ENCODE results near the gene TTLL3. TPM values are rescaled to one million over a fixed set of nuclear protein-coding genes. Genes with fewer than 3 reads are reported as not detected.

Gene TTLL3
- total and polyA plus RNA-seq, 2 of the 4 experiments (the other 2 are of a cell fraction): 6.8 to 43.4 TPM

DNA sequence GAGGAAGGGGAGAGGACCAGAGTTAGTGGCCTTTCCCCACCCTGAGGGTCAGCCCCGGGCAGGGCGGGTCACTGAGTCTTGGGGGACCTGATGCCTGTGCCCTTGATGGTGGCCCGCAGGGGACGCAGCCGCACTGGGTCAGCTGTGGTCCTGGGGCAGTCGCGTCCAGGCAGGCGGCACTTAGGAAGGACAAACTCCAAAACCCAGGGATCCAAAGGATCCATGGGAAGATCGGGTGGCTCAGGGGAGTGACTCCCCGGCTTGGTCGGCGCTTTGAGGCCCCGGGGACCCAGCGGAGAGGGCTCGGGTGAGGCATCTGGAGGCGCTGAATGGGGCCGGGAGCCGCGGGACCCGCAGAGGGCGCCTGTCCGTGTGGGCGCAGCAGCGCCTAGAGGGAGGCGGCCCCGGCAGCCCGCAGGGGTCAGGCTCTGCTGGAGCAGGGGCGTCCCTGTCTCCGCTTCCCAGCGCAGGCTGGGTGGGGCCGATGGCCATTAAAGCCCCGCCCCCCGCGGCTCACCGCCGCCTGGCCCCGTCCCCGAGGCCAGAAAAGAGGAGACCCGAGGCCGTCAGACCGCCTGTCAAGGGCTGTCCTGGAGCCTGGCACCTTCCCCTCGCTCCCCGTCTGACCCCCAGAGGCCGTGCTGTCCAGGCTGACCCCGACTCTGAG, 52.5 kb downstream of the TTLL3 start:
- Histone ChIP-seq H4K5ac (ENCODE audit: low read depth, low read length) (peak overlapping the region; percentile 20; the same call in 1 of the 2 replicates), H4K20me1 (ENCODE audit: insufficient read depth, low read length) (no peaks in the 10 kb centered on the region), H3K27ac (ENCODE audit: insufficient read depth, low read length) (no peak overlapping the region), H3K56ac (ENCODE audit: extremely low read depth, insufficient read depth, low read length) (no peak overlapping the region), H3K4me2 (ENCODE audit: low read depth, low read length) (no peak overlapping the region), H3K18ac (ENCODE audit: low read depth, low read length) (no peak overlapping the region; the same call in 1 of the 2 replicates), H3K4me3 (ENCODE audit: insufficient read depth, low read depth, low read length) (no peak overlapping the region), H2BK5ac (ENCODE audit: low read depth, low read length, poor library complexity, severe bottlenecking) (no peak overlapping the region), H2AK5ac (ENCODE audit: low read depth, low read length) (peak overlapping the region; percentile 28; the same call in 1 of the 2 replicates), H3K23ac (ENCODE audit: low read depth, low read length) (no peak overlapping the region), H3K79me1 (ENCODE audit: low read depth in 1 of 2, low read length in 2 of 2) (no peaks in the 10 kb centered on the region), H4K91ac (ENCODE audit: insufficient read depth, low read depth, low read length) (no peak overlapping the region), H3K36me3 (ENCODE audit: control insufficient read depth, insufficient read depth, low read length) (no peaks in the 10 kb centered on the region), H3K9me1 (ENCODE audit: insufficient read depth, low read length) (0 out of 2 replicates have a peak, but pooled peaks cover 3% of the 10 kb centered on the region), H2BK120ac (ENCODE audit: low read depth, low read length) (peak overlapping the region; percentile 68; the same call in 1 of the 2 replicates), H3K14ac (replicated peaks; ENCODE audit: low read depth, low read length) (no peak overlapping the region), H2AFZ (replicated peaks; ENCODE audit: low read length, poor library complexity) (peak overlapping the region; percentile 92), H3K9me3 (ENCODE audit: control insufficient read depth, insufficient read depth, low read length) (no peaks in the 10 kb centered on the region), H4K8ac (ENCODE audit: low read depth in 2 of 2, low read length in 2 of 2) (peak overlapping the region; percentile 31 to 65; a peak in 2 of 4 replicates), H3K27me3 (ENCODE audit: control insufficient read depth, insufficient read depth, low read length) (no peaks in the 10 kb centered on the region; the same call in 1 of the 2 replicates), H3K4ac (ENCODE audit: low read depth, low read length) (peak overlapping the region; percentile 75), H3K4me1 (ENCODE audit: control insufficient read depth, insufficient read depth, low read length) (peaks cover 9% of the 10 kb centered on the region), H2BK15ac (ENCODE audit: low read depth, low read length) (no peak overlapping the region; the same call in 2 of the 3 replicates), H3K9ac (ENCODE audit: low read depth, low read length) (no peak overlapping the region), H2BK20ac (ENCODE audit: low read depth, low read length) (no peak overlapping the region), H2AK9ac (replicated peaks; ENCODE audit: low read depth, low read length, poor library complexity) (peak overlapping the region; percentile 70)
- no TSS peak for BruUV-seq (replicated peaks)
- ChIA-PET CTCF (no interaction called here), POLR2A (ENCODE audit: unreplicated experiment) (no interaction called here)
- DNase-seq: no peak
- WGBS, 2 experiments (ENCODE audit: extremely low coverage in 2 of 2, insufficient read length in 1 of 2): 27% methylated on average over 21 of the region's 45 CpGs; no CpG with 5 or more reads in 1 of the 2 experiments
- no peak for TF ChIP-seq MXI1 (IDR thresholded peaks at IDR 0.05; ENCODE audit: borderline replicate concordance, low read depth, low read length)
- TF ChIP-seq, protein P1, sequence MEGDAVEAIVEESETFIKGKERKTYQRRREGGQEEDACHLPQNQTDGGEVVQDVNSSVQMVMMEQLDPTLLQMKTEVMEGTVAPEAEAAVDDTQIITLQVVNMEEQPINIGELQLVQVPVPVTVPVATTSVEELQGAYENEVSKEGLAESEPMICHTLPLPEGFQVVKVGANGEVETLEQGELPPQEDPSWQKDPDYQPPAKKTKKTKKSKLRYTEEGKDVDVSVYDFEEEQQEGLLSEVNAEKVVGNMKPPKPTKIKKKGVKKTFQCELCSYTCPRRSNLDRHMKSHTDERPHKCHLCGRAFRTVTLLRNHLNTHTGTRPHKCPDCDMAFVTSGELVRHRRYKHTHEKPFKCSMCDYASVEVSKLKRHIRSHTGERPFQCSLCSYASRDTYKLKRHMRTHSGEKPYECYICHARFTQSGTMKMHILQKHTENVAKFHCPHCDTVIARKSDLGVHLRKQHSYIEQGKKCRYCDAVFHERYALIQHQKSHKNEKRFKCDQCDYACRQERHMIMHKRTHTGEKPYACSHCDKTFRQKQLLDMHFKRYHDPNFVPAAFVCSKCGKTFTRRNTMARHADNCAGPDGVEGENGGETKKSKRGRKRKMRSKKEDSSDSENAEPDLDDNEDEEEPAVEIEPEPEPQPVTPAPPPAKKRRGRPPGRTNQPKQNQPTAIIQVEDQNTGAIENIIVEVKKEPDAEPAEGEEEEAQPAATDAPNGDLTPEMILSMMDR (conservative IDR thresholded peaks at IDR 0.05; ENCODE audit: low read depth, low read length): peak; percentile 20; the same call in 1 of the 2 replicates
- TF ChIP-seq SMC3 (IDR thresholded peaks at IDR 0.05; ENCODE audit: low read depth, low read length): 0 out of 2 replicates have a peak, but pooled peaks have one; percentile 7
- no peak for TF ChIP-seq RFX5 (IDR thresholded peaks at IDR 0.05; ENCODE audit: low read depth, low read length)
- dilution Hi-C loops (cut with HindIII; ENCODE audit: low sequenced_read_pairs, unreplicated experiment) (no loop called here), intact Hi-C loops (cut with micrococcal nuclease) (no loop called here), in situ Hi-C loops (cut with MboI; ENCODE audit: low sequenced_read_pairs) (no loop called here)
- peak; percentile 70 for ATAC-seq (ENCODE audit: low read depth)
